Measurements from ENCODE around the gene TPP1.

- TF ChIP-seq CTCF (IDR thresholded peaks at IDR 0.05) (no peak), POLR2A (IDR thresholded peaks at IDR 0.05) (no peak)
Observed at GRCh38 chr11:6640036-6640984, 21.1 kb upstream of the TPP1 start.
